H9 (cell line): ENCODE data around the gene DENND10. TPM values are rescaled to one million over a fixed set of nuclear protein-coding genes. Genes with fewer than 3 reads are reported as not detected.

ENCODE experiments used
- DNase-seq: peaks from one replicate; pipeline ENCODE4 v3.0.0-alpha.2; 2017
- H2AFZ ChIP-seq: one replicate; pipeline ENCODE4 v1.6.1; 2013; ENCODE audit warnings: mild to moderate bottlenecking, low read length, control low read depth, moderate library complexity
- H2AK5ac ChIP-seq: 2 replicates; pipeline ENCODE4 v1.6.1; 2013; ENCODE audit warnings: low read length, control low read depth, mixed read lengths; ENCODE audit not compliant: insufficient read length
- H2BK120ac ChIP-seq: one replicate; pipeline ENCODE4 v1.6.1; 2013; ENCODE audit warnings: low read depth, mild to moderate bottlenecking, low read length, control low read depth, inconsistent platforms; ENCODE audit not compliant: poor library complexity, severe bottlenecking
- H2BK12ac ChIP-seq: 2 replicates; pipeline ENCODE4 v1.6.1; 2013; ENCODE audit warnings: low read length, control low read depth, mixed read lengths, low read depth; ENCODE audit not compliant: insufficient read length
- H2BK15ac ChIP-seq: 2 replicates; pipeline ENCODE4 v1.6.1; 2013; ENCODE audit warnings: low read depth, low read length, control low read depth
- H2BK20ac ChIP-seq: one replicate; pipeline ENCODE4 v1.6.1; 2013; ENCODE audit warnings: low read depth, mild to moderate bottlenecking, low read length, control low read depth, inconsistent platforms; ENCODE audit not compliant: poor library complexity, severe bottlenecking
- H2BK5ac ChIP-seq: 2 replicates; pipeline ENCODE4 v1.6.1; 2013; ENCODE audit warnings: low read length, control low read depth, mixed read lengths; ENCODE audit not compliant: insufficient read length
- H3K14ac ChIP-seq: 2 replicates; pipeline ENCODE4 v1.6.1; 2013; ENCODE audit warnings: low read length, control low read depth; ENCODE audit not compliant: insufficient read depth
- H3K18ac ChIP-seq: 2 replicates; pipeline ENCODE4 v1.6.1; 2013; ENCODE audit warnings: low read depth, mild to moderate bottlenecking, mixed read lengths, low read length, control low read depth; ENCODE audit not compliant: insufficient read length
- H3K23ac ChIP-seq: 2 replicates; pipeline ENCODE4 v1.6.1; 2013; ENCODE audit warnings: low read length, control low read depth, mixed read lengths, low read depth; ENCODE audit not compliant: insufficient read length
- H3K23me2 ChIP-seq: 2 replicates; pipeline ENCODE4 v1.6.1; 2013; ENCODE audit warnings: low read depth, mild to moderate bottlenecking, mixed read lengths, low read length, control low read depth; ENCODE audit not compliant: insufficient read length, poor library complexity, severe bottlenecking
- H3K27ac ChIP-seq: 2 replicates; pipeline ENCODE4 v1.5.1; 2013; ENCODE audit warnings: low read length, control low read depth, mixed read lengths, low read depth; ENCODE audit not compliant: insufficient read length
- H3K27me3 ChIP-seq: 2 replicates; pipeline ENCODE4 v1.6.1; 2013; ENCODE audit warnings: low read length, control low read depth, inconsistent platforms; ENCODE audit not compliant: insufficient read depth
- H3K4ac ChIP-seq: 2 replicates; pipeline ENCODE4 v1.6.1; 2013; ENCODE audit warnings: low read depth, mild to moderate bottlenecking, control low read depth, inconsistent platforms, low read length, moderate library complexity
- H3K4me1 ChIP-seq: 2 replicates; pipeline ENCODE4 v1.6.1; 2013; ENCODE audit warnings: low read length, control low read depth, inconsistent platforms; ENCODE audit not compliant: insufficient read depth
- H3K4me2 ChIP-seq: 2 replicates; pipeline ENCODE4 v1.6.1; 2013; ENCODE audit warnings: low read length, control low read depth, mixed read lengths; ENCODE audit not compliant: insufficient read length, insufficient read depth
- H3K56ac ChIP-seq: 2 replicates; pipeline ENCODE4 v1.6.1; 2013; ENCODE audit warnings: low read depth, mild to moderate bottlenecking, mixed read lengths, low read length, control low read depth; ENCODE audit not compliant: insufficient read length
- H3K79me1 ChIP-seq: 2 replicates; pipeline ENCODE4 v1.6.1; 2013; ENCODE audit warnings: low read depth, mild to moderate bottlenecking, moderate library complexity, low read length, control low read depth, inconsistent platforms; ENCODE audit not compliant: insufficient read depth, poor library complexity, severe bottlenecking
- H3K79me2 ChIP-seq: 2 replicates; pipeline ENCODE4 v1.6.1; 2013; ENCODE audit warnings: low read length, control low read depth, inconsistent platforms; ENCODE audit not compliant: insufficient read depth
- H3K9ac ChIP-seq: 2 replicates; pipeline ENCODE4 v1.6.1; 2013; ENCODE audit warnings: low read length, control low read depth, mixed read lengths; ENCODE audit not compliant: insufficient read length; ENCODE audit errors: extremely low read depth
- H3K9me3 ChIP-seq: one replicate; pipeline ENCODE4 v1.6.1; 2013; ENCODE audit warnings: low read depth, low read length, inconsistent platforms; ENCODE audit not compliant: control insufficient read depth
- H3T11ph ChIP-seq: one replicate; pipeline ENCODE4 v1.6.1; 2013; ENCODE audit warnings: mild to moderate bottlenecking, low read length, control low read depth, inconsistent platforms
- H4K20me1 ChIP-seq: one replicate; pipeline ENCODE4 v1.6.1; 2013; ENCODE audit not compliant: control insufficient read depth, insufficient read length, insufficient read depth
- H4K5ac ChIP-seq: 2 replicates; pipeline ENCODE4 v1.6.1; 2013; ENCODE audit warnings: low read depth, mild to moderate bottlenecking, mixed read lengths, low read length, control low read depth; ENCODE audit not compliant: insufficient read length
- H4K8ac ChIP-seq: replicated peaks from 2 replicates; pipeline ENCODE4 v1.6.1; 2013; ENCODE audit warnings: low read length, control low read depth, mixed read lengths, low read depth; ENCODE audit not compliant: insufficient read length
- H4K91ac ChIP-seq: 2 replicates; pipeline ENCODE4 v1.6.1; 2013; ENCODE audit warnings: low read depth, mild to moderate bottlenecking, moderate library complexity, mixed read lengths, low read length, control low read depth; ENCODE audit not compliant: insufficient read length
- H3K27ac Mint-ChIP-seq, 3 experiments: 2 replicates in 2 of 3; 3 replicates in 1 of 3; pipeline ENCODE4 v1.8.0; 2020 to 2021; ENCODE audit warnings: mixed read lengths in 3 of 3, mild to moderate bottlenecking in 1 of 3, moderate library complexity in 1 of 3
- H3K27me3 Mint-ChIP-seq: 2 replicates; pipeline ENCODE4 v1.8.0; 2021; ENCODE audit warnings: low read depth, mild to moderate bottlenecking, moderate library complexity, mixed read lengths
- H3K36me3 Mint-ChIP-seq, 3 experiments: 2 replicates in 2 of 3; 3 replicates in 1 of 3; pipeline ENCODE4 v1.8.0; 2020 to 2021; ENCODE audit warnings: low read depth in 3 of 3, mixed read lengths in 3 of 3; ENCODE audit not compliant: insufficient read depth in 1 of 3
- H3K4me1 Mint-ChIP-seq, 2 experiments: 2 replicates each; pipeline ENCODE4 v1.8.0; 2020; ENCODE audit warnings: mixed read lengths in 2 of 2
- H3K4me3 Mint-ChIP-seq, 2 experiments: 2 replicates in 1 of 2; 3 replicates in 1 of 2; pipeline ENCODE4 v1.8.0; 2020 to 2021; ENCODE audit warnings: mild to moderate bottlenecking in 2 of 2, mixed read lengths in 2 of 2, moderate library complexity in 1 of 2
- H3K9me3 Mint-ChIP-seq, 2 experiments: 2 replicates in 1 of 2; 3 replicates in 1 of 2; pipeline ENCODE4 v1.8.0; 2020; ENCODE audit warnings: mild to moderate bottlenecking in 2 of 2, mixed read lengths in 2 of 2, moderate library complexity in 1 of 2
- WGBS: extraction: QIAGEN DNeasy Blood & Tissue Kit; methylation state at CpG from one replicate; pipeline ENCODE4 v1.1.7; 2013; ENCODE audit warnings: missing lambda C conversion rate, low lambda C conversion rate, mixed read lengths; ENCODE audit not compliant: insufficient read length; ENCODE audit errors: extremely low coverage; 5-methylcytosine and 5-hydroxymethylcytosine counted together
- total RNA-seq: library from RNA; stranded (reverse); gene quantifications from 2 replicates; pipeline ENCODE4 v1.2.1, GENCODE V29; 2021
- TF ChIP-seq, protein P1 (sequence below): fragments of 200-600 bp; sonication (generic); conservative IDR thresholded peaks from 3 replicates; pipeline ENCODE4 v1.8.0; 2021; ENCODE audit warnings: antibody characterized with exemption, mild to moderate bottlenecking

DENND10 gene
- total RNA-seq, 1 experiment from 2014 or later, result 63.2 TPM

DNA sequence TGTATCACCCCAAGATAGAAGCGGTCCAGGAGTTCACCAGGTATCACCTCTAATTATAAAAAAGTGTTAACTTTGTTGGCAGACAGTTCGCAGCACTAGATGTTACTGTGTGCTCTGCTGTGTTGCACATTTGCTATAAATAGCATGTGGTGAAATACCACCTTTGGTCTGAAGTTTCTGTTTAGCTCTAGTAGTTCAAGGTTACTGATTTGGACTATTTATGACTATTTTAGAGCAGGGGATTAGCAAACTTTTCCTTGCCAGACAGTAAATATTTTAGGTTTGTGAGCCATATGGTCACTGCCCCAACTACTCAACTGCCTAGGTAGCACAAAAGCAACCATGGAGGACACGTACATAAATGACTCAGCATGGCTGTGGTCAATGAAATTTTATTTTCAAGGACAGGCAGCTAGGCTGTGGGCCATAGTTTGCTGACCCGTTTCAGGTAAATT lies 16.5 kb downstream of the DENND10 start:
- no peaks in the 10 kb centered on the region for H3K9me3 Mint-ChIP-seq
- H3K9me3 ChIP-seq, result no peaks in the 10 kb centered on the region
- H3T11ph ChIP-seq, result no peak overlapping the region
- H3K27me3 ChIP-seq, result no peaks in the 10 kb centered on the region
- no peaks in the 10 kb centered on the region for H3K79me2 ChIP-seq
- no peak for DNase-seq
- H3K4ac ChIP-seq, result no peak overlapping the region
- H3K4me1 ChIP-seq, result no peaks in the 10 kb centered on the region
- no peak overlapping the region for H2BK15ac ChIP-seq
- no peak overlapping the region for H2BK12ac ChIP-seq
- no peak overlapping the region for H2AFZ ChIP-seq
- no peak overlapping the region for H3K23ac ChIP-seq
- H2AK5ac ChIP-seq, result no peak overlapping the region
- H3K4me2 ChIP-seq, result no peak overlapping the region
- H3K18ac ChIP-seq, result no peak overlapping the region
- H3K4me3 Mint-ChIP-seq, result no peak overlapping the region
- H2BK5ac ChIP-seq, result no peak overlapping the region
- peaks cover 31 to 75% (median 65%) of the 10 kb centered on the region in 3 experiments for H3K36me3 Mint-ChIP-seq
- H4K91ac ChIP-seq, result no peak overlapping the region
- H3K27me3 Mint-ChIP-seq, result no peaks in the 10 kb centered on the region
- H3K27ac ChIP-seq, result no peak overlapping the region
- no peak overlapping the region for H3K27ac Mint-ChIP-seq
- H3K23me2 ChIP-seq, result no peaks in the 10 kb centered on the region
- no peaks in the 10 kb centered on the region for H3K79me1 ChIP-seq
- H3K9ac ChIP-seq, result no peak overlapping the region
- H3K56ac ChIP-seq, result no peak overlapping the region
- WGBS, result no CpG with 5 or more reads among the region's 4 CpGs
- no peak overlapping the region for H3K14ac ChIP-seq
- H4K5ac ChIP-seq, result no peak overlapping the region
- TF ChIP-seq, protein P1, sequence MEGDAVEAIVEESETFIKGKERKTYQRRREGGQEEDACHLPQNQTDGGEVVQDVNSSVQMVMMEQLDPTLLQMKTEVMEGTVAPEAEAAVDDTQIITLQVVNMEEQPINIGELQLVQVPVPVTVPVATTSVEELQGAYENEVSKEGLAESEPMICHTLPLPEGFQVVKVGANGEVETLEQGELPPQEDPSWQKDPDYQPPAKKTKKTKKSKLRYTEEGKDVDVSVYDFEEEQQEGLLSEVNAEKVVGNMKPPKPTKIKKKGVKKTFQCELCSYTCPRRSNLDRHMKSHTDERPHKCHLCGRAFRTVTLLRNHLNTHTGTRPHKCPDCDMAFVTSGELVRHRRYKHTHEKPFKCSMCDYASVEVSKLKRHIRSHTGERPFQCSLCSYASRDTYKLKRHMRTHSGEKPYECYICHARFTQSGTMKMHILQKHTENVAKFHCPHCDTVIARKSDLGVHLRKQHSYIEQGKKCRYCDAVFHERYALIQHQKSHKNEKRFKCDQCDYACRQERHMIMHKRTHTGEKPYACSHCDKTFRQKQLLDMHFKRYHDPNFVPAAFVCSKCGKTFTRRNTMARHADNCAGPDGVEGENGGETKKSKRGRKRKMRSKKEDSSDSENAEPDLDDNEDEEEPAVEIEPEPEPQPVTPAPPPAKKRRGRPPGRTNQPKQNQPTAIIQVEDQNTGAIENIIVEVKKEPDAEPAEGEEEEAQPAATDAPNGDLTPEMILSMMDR, result no peak
- no peak overlapping the region for H4K8ac ChIP-seq
- H2BK120ac ChIP-seq, result no peak overlapping the region
- no peaks in the 10 kb centered on the region for H4K20me1 ChIP-seq
- H3K4me1 Mint-ChIP-seq, result no peaks in the 10 kb centered on the region
- no peak overlapping the region for H2BK20ac ChIP-seq
